Stimulated activated CD8-positive, alpha-beta memory T cell treated with anti-CD3 and anti-CD28 coated beads, Interleukin-15, amount 100 ng/mL, for 24 hours (primary cell): Measurements from ENCODE around the gene ATG4A.

Experiments used
- DNase-seq: peaks from one replicate; pipeline ENCODE4 v3.0.0-alpha.2; 2020; ENCODE audit warnings: low read depth

ATG4A gene

DNA sequence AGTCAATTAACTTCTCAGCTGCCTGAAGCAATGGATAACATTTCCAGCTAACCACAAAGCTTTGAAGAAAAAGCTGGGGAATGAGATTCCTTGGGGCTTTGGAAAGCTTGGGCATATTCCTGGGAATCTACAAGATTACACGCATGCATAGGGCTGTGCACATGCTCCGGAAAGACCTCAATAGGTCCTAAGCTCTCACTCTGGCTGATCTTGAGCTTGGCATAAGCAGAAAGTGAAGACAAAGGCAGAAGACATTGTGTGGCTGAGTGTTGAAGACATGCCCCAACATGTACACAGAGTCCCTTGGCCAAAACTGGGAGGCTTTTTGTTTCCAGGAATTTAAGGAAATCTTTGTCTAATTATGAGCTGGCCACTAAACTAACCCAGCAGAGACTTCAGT lies 31.2 kb downstream of the ATG4A start:
- DNase-seq, result no peak

DNA sequence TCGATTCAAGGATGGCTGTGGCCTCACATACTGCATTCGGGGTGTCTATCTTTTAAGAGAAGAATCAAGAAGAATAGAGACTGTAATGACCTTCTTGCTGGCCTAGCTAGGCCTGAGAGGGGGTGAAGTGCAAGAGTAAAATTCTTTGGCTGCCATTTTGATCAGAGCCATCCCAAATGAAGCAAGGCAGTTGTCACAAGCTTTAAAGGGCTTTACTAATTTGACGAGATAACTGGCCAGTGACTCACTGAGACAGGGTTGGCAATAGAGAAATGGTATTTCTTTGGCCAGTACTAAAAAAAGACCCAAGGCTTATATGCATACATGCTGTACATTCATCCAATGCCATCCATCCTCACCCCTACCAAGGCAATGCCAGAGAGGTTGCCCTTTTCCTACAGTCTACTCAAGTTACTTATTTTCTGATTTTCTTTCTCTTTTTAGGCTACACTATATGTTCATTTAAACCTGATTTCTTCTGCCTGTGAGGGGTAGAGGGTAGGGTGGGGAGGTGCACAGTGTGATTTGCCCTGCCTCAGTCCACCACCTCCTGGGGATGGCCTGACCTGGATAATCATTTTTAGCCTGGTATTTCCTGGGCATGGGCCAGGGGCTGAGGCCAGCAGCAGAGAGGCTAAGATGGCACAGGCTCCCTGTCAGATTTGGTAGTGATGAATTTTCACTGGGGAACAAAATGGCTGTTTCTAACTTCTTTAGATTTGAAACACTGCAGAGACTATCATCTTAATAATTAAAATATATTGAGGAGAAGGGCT lies 32.2 kb downstream of the ATG4A start:
- DNase-seq, result no peak

DNA sequence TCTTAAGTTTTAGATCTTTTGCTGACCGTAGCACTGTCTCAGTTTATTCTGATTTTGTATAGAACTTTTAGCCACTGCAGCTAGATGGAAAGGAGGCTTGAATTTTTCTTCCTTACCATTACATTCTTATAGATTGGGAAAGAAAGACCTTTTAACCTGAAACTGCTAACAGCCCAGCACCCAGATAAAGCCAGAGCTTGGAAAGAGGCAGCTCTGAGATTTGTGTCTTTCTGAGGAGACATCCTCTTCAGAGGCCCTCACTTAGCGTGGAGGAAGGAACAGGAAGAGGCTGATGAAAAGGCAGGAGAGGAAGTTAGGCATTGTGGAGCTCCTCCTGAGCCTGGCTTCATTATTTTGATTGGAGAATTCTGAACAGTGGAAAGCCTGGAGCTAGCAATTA lies 35.1 kb downstream of the ATG4A start:
- no peak for DNase-seq

DNA sequence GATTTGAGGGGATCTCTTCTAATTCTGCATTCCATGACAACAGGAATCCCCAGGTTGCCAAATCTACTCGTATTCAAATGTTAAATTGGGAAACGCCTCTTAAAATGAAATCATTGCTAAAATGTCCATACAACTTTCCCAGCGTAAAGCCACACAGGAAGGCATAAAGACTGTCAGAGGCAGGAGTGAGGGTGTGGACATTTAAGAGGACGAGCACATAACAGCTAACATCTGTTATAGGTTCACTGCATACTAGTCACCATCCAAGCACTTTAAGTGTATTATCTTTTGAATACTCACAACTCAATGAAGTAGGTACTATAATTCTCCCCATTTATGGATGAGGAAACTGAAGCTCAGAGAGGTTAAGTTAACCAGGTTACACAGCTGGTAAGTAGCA lies 35.6 kb downstream of the ATG4A start:
- DNase-seq, result no peak

DNA sequence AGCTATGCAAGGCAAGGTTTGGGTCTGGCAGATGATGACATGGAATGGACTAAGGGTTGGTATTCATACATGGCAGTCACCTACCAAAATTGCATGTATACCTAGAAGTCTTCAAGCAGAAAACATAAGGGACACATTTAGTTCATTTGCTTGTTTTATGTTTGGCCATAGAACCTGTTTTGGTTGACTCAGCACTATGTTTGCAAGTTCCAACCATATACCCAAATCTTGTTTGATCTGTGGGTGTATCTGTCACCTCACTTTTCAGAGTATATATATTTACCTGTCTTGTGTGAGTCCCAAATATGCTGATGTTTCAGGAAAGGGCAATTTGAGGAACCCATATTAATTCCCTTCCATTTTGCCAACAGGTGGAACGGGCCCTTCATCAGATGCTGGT lies 39.3 kb downstream of the ATG4A start:
- DNase-seq, result no peak

DNA sequence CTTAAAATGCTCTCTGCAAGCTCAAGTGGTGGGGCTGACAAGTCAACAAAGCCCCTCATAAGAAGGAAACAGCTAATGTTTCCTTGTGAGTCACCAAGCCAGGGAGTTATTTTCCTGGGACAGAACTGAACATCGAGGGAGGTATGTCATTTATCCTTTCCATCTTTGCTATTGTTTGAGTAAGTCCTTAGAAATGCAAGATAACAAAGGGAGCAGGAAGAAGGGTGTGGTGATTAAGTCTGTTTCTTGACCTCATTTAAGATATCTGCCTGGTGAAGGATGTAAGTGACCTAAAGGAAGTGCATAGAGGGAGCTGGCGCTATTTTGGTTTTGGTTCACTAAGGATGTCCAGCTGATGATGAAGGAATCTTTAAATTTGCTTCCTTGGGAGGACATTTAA lies 39.9 kb downstream of the ATG4A start:
- DNase-seq, result no peak

DNA sequence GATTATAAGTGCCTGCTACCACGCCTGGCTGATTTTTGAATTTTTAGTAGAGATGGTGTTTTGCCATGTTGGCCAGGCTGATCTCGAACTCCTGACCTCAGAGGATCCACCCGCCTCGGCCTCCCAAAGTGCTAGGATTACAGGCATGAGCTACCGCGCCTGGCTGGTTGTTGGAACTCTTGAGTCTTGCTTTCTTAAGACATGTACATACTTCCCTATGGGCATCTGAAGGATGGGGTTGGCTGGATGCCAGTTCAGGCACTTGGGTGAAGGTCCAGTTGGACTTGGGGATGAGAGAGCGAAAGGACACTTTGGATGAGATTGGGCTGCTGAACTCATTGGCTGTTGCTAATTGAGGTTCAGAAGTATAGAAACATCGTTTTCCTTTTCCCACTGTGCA lies 40.5 kb downstream of the ATG4A start:
- DNase-seq, result no peak

DNA sequence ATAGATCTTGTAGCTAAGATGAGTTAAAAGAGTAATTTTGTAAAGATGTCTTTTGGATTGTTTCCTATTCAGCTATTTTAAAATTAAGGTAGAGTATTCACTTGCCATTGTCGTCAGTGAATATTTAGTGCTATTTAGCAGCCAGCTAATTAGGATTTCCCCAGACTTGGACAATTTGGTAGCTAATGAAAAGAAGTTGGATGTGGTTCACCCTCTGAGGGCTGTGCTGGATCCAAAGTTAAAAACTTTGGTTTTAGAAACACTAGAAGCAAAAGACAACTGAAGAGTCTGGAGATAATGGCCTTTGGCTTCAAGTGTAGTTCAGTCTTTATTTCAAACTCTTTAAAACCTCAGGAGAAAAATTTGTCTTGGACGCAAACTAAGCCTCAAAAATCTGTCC lies 41.3 kb downstream of the ATG4A start:
- no peak for DNase-seq

DNA sequence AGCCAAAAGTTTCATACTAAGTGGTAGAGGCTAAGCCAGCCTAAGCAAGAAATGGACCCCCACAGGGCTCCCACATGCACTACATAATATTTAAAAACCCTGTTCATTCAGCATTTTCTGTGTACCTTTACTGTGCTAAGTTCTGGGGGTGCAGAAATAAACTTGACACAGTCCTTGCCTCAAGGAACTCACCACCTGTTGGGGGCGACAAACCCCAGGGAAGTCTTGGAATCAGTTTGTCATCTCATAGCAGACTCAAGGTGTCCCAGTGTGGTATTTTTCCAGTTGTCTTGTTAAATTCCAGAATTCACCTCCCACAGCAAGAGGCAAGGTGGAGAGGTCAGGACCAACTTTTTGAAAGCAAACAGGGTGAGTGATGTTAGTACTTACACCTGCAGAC lies 43.1 kb downstream of the ATG4A start:
- DNase-seq, result no peak

DNA sequence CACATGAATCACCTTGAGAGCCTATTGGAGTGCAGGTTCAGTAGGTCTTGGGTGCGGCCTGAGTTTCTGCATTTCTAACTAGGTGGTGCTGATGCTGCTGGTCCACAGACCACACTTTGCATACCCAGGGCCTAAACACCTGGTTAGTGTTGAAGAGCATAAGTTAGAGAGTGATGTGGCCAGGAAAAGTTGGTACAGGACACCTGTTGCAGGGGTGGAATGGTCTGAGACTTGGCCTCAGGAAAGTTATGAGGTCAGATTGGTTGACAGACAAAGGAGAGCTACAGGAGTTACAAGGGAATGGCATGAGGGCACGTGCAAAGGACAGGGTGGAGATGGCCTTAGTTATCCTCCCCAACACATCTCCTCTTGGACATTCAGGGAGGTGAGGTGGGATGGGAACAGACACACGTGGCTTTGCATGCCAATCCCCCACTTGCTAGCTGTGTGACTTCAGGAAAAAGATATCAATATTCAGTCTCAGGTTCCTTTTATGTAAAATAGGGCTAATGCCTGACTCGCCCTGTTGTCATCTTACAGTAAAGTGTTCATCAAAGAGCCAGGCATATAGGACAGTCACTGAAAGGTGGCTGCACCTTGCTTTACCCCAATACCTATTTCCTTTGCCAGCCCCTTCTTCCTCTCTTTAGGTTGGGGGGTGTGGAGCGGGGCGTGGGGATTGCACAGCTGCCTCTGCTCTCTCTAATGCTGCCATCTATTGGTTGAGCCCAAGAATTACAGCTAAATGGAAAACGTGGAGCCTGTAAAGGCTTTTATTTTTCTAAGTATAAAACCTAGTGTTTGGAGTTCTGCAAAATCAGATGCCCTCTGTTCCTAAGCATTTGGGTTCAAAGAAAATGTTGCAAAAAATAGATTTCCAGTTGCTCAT lies 47.5 kb downstream of the ATG4A start:
- no peak for DNase-seq

DNA sequence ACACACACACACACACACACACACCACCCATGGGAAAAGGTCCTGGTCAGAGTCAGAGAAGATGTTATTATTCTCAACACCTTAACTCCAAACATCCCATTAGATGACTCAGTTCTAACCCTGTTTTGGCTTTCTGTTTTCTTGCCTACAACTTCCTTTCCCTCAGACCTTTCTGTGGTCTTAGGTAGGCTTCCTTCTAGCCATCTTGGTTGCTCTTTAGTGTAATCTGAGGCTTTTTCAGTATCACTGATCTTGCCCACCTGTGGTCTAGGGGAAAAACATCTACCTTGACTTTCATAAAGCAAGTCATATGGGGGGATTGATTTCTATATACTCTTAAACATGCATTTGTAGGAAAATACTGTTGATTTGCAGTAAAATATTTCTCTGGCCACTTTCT lies 56.9 kb downstream of the ATG4A start:
- no peak for DNase-seq

DNA sequence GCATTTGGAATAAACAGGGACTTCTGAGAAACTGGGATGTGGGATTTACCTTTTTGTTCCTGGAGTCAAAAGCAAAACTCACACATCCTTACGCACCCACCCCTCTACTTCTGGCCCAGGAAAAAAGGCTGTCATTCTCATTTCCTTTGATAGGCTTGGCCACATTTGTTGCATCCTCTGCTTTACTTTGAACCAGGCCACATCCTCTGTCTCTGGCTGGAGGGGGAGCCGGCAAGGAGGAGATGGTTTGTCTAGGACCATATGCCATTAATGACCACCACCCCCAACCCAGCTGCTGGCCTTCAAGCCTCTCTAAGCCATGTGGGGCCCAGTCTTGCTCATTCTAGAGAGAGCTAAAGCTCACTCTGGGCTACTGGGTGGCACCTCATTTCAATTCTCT lies 64.5 kb downstream of the ATG4A start:
- no peak for DNase-seq

DNA sequence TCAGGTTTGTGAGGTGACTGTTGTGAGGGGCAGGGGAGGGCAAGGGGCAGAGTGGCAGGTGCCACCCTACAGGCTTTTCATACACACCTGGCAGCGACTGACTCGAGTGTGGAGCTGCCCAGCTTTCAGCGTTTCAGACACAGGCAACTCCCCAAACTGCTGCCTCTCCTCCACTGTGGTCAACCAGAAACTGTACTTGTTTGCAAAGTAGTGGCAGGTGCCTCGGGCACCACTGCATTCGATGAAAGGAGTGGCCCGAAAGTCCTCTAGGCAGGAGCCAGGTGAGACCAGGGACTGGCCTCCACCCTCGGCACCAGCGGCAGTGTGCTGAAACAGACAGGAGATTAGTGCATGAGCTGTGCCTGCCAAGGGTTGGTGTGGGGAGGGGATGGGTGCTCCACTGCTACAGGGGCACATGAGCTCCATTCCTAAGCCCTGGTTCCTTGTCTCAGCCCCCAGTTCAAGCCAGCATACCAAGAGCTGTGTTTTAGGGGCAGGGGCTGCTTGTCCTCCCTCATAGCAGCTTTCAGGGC lies 65.4 kb downstream of the ATG4A start:
- DNase-seq, result no peak

DNA sequence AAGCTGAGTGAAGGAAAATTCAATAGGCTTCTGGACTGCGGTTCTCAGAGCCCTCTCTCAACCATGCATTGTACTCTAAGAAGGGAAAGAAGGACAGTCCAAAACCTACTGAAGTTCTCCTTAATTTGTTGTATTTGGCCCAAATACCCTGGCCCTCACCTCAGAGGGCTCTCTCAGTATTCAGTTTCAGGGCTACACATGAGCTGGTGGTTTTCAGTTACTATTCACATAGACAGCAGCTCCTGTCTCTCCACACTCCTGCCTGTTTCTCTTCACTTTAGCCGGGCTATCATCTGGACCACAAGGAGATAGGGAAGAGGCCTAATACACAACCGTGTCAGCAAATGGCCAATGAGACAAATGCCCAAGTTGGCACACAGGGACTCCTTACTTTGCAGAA lies 66.0 kb downstream of the ATG4A start:
- DNase-seq, result no peak

DNA sequence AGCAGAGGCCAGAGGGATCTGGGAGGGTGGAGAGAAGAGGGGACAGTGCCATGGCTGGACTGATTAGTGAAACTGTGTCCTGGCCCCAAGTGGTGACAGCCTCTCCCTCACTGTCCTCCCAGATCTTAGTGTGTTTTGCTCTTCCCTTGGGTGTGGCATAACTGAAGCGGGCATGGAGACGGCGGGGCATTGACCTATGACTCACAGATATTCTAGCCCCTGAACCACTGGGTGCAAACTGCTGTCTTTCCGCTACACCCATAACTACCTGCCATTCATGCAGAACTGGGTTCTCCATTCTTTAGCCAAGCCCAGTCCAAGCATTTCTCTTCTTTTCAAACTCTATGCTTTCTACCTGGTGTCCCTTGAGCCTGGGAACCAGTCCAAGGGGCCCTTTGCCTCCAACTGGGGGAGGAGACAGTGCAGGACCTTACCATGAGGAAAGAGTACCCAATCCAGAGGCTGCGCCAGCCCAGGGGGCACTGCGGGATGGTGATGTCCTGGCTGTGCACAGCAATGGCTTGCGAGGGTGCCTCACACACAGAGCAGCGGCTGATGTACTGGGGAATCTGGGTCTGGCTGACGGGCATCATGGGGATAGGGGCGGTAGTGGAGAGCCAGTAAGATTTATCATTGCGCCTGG lies 67.6 kb downstream of the ATG4A start:
- DNase-seq, result no peak

DNA sequence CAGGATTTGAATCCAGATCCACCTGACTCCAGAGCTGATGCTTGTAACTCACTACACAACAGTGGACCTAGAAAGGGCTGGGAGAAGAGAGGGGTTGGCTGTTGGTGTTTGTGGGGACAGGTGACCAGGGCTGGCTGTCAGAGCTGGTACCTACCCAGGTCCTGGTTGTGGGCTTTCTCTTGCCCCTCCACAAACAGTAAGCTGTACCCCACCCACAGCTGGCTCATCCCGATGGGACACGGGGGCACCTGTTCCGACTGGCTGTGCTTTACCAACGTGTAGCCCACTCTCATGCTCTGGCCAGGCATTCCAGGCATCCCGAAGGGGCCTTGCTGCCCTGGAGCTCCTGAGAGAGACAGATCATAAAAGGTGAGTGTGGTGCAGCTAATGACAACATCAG lies 68.7 kb downstream of the ATG4A start:
- DNase-seq, result no peak

DNA sequence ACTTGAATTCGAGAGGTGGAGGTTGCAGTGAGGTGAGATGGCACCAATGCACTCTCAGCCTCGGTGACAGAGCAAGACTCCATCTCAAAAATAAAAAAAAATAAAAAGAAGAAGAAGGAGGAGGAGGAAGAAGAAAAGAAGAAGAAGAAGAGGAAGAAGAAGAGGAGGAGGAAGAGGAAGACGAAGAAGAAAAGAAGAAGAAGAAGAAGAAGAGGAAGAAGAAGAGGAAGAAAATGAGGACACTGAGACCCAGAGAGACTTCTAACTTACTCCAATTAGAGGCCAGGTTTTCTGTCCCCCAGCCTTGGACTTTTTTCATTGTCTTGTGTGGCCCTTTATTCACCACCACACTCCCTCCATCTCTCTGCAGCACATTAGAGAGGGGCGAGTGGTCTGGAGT lies 70.7 kb downstream of the ATG4A start:
- DNase-seq, result no peak

DNA sequence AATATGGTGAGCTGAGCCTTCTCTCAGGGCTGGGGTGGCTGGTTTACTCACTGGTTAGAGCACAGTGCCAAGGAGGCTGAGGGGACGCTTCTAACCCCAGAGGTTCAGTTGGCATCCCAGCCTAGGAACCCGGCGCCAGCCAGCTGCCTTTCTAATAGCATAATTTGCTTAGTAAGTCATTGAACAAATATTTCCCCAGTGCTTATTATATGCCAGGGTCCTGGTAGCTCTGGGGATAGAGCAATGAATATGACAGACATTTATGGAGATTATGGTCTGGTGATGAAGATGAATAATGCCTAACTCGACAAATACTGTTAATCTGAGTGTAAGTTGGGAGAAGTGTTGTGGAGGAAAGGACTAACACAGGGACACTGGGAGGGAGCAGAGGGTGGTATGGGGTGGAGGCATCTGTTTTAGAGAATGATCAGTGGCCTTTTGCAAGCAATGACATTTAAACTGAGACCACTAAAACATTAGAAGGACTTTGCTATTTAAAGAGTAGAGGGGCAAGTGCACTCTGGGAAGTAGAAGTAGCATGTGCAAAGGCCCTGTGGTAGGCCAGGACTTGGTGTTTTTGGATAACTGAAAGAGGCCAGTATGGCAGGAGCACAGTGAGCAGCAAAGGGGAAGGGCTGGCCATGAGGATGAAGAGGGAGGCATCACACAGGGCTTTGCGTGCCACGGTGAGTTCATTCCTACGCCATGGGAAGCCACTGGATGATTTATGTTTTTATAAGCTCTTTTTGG lies 71.9 kb downstream of the ATG4A start:
- no peak for DNase-seq

DNA sequence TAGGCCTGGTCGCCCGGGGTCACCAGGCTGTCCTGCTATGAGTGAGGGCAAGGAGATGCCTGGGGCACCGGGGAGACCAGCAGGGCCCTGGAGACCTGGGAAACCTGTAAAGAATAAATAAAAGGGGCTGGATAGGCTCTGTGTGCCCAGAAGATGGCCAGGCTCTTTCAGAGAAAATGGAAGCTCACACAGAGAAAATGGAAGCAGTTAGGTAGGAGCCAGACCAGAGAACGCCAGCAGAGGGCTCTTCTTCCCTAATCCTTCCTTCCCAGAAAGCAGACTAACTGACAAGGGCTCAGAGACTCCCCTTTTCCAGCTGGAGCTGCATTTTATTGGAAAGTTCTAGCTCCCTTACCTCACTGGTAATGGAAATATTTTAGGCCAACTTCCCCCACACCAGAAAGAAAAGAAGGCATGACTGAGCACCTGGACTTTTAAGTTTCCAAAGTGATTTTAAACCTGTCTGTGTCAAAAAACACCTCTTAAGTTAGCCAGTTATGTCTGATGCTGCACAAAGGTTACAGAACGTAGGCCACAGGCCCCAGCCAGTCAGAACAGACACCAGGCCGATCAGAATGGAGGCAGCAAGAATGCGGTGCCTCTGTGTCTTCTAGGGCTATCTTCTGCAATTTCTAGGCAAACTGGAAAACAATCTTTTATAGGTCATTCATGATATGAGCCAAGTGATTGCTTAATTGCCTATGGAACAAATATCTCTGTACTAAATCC lies 74.0 kb downstream of the ATG4A start:
- no peak for DNase-seq

DNA sequence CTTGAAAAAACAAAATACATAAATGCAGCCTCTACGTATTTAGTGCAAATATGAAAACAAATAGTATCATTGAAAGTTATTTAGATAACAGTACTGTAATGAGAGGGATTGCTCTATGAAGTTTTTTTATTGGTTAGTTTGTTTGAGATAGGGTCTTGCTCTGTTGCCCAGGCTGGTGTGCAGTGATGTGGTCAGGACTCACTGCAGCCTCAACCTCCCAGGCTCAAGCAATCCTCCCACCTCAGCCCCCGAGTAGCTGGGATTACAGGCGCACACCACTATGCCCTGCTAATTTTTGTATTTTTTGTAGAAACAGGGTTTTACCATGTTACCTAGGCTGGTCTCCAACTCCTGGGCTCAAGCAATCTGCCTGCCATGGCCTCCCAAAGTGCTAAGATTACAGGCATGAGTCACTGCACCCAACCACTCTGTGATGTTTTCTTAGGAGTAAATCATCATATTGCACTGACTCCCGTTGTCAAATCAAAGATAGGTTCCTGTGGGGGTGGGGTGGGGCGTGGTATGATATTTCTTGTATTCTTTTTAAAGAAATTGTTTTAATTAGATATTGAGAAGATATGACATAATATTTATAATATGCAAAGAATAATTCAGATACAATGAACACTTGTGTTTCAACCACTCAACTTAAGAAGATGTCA lies 75.8 kb downstream of the ATG4A start:
- DNase-seq, result no peak
